Measurements from ENCODE around the gene CRIP2.

Gene CRIP2

GRCh38 chr14:105445901-105446845 lies 28.4 kb upstream of the CRIP2 start:
- no peak for DNase-seq

GRCh38 chr14:105446971-105447370 lies 27.6 kb upstream of the CRIP2 start:
- no peak for DNase-seq

- DNase-seq: no peak
Observed at GRCh38 chr14:105447651-105448640, 26.7 kb upstream of the CRIP2 start.

GRCh38 chr14:105448706-105449111 lies 25.9 kb upstream of the CRIP2 start:
- DNase-seq: peak; percentile 3

- no peak for DNase-seq
Observed at GRCh38 chr14:105449276-105450122, 25.1 kb upstream of the CRIP2 start.

- no peak for DNase-seq
Observed at GRCh38 chr14:105450123-105450505, 24.5 kb upstream of the CRIP2 start.

GRCh38 chr14:105450864-105451720 lies 23.5 kb upstream of the CRIP2 start:
- no peak for DNase-seq

GRCh38 chr14:105452963-105453362 lies 21.7 kb upstream of the CRIP2 start:
- DNase-seq: no peak

GRCh38 chr14:105453847-105454246 lies 20.8 kb upstream of the CRIP2 start:
- DNase-seq: no peak

- DNase-seq: no peak
Observed at GRCh38 chr14:105455086-105455640, 19.5 kb upstream of the CRIP2 start.

GRCh38 chr14:105455766-105456660 lies 18.6 kb upstream of the CRIP2 start:
- DNase-seq: no peak

- DNase-seq: no peak
Observed at GRCh38 chr14:105456736-105457617, 17.6 kb upstream of the CRIP2 start.

GRCh38 chr14:105458010-105458409 lies 16.6 kb upstream of the CRIP2 start:
- no peak for DNase-seq

- no peak for DNase-seq
Observed at GRCh38 chr14:105458571-105458970, 16.1 kb upstream of the CRIP2 start.

GRCh38 chr14:105460116-105460515 lies 14.5 kb upstream of the CRIP2 start:
- DNase-seq: no peak

GRCh38 chr14:105460616-105461015 lies 14.0 kb upstream of the CRIP2 start:
- no peak for DNase-seq

- no peak for DNase-seq
Observed at GRCh38 chr14:105461903-105462302, 12.7 kb upstream of the CRIP2 start.

GRCh38 chr14:105464501-105464900 lies 10.1 kb upstream of the CRIP2 start:
- no peak for DNase-seq
